Putamen (tissue), 1 donor: ENCODE results near the gene MVB12B.

Source experiments
- DNase-seq: peaks from one replicate; pipeline ENCODE4 v3.0.0-alpha.2; 2016; ENCODE audit warnings: low spot score

MVB12B gene

DNA sequence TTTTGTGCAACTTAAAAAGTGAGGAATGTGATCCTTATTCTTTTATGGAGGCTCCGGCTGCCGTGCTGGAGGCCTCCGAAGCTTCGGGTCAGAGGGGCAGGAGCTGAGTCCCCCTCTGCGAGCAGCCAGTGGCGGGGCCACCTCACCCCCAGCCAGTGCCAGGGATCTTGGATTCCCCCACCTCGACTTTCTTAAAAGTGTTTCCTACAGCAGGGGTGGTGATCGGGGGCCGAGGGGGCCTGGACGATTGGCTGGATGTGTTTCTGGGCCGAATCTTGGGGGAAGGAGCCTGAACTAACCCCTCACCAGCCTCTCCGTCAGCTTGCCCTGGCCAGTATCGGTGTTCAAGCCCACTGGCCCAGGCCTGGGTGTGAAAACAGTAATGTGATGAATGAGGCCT, 194.9 kb downstream of the MVB12B start:
- no peak for DNase-seq

GRCh38 chr9:126521976-126522590, 195.5 kb downstream of the MVB12B start:
- DNase-seq, result no peak

DNA sequence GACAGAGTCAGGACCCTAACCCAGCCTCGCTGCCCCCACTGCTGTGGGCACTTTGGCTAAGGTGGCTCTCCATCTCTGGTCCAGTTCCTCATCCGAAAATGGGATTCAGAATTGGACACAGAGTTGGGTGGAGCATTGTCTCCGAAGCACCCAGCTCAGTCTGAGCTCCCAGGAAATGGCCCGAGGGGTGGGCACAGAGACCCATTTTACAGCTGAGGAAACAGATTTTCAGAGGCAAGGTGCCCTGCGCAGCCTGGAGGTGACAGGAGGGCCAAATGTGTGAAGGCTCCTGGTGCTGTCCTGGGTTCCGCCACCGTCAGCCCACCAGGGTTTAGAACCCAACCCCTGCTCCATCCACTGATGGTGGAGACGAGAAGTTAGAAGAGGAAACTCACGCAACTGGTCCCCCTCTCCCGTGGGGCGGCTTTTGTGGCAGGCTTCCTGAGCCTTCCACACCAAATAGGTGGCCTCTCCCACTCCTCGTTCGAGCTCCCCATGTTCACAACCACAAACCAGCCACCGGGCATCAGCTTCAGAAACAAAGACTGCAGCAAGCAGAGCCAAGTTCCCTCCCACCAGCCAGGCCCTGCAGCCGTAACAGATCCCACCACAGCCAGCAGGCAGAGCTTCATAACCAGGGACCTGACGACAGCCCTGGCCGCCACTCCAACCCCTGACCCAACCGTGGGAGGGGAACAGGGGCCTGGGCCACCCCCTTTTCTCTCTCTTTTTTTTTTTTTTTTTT, 196.2 kb downstream of the MVB12B start:
- no peak for DNase-seq

- DNase-seq, result no peak
These were observed 197.0 kb downstream of the MVB12B start for GRCh38 chr9:126523611-126524111.

- no peak for DNase-seq
These were observed 197.9 kb downstream of the MVB12B start for GRCh38 chr9:126524353-126525077.

DNA sequence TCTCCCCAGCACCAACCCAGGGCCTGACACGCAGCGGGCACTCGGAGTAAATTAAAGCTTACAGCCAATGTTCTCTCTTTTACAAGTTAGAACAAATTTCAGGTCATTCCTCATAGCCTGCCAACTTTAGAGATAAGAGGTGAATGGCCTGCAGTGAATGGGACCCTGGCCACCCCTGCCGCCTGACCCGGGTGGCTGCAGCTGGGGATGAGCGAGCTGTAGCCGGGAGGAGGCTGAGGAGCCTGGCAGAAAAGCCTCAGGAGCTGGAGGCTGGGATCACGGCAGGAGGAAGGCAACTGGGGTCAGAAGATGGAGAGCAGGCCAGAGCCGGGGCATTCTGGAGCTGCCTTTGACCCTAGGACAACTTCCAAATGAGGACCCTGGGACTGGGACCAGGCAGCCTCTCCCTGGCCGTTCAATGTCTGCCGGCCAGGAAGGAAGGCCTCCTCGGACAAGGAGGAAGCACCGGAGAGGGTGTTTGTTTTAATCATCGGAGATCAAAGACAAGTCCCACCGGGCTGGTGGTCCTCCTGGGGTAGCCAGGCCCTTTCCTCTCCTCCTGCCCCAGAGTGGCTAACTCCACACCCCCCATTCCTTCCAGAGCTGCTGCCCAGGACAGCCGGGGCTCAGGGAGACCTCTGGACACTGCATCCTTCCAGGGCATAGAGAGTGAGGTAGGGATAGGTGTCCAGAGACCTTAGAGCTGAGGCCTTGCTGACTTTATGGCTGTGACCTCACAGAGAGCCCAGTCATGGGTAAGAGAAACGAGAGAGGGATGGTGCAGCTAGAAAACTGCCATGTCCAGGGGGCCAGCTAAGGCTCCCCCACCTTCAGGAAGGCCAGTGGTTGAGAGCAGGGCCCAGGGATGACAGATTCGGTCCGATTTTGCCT, 199.8 kb downstream of the MVB12B start:
- DNase-seq, result no peak

GRCh38 chr9:126527109-126527825, 200.6 kb downstream of the MVB12B start:
- DNase-seq, result no peak

DNA sequence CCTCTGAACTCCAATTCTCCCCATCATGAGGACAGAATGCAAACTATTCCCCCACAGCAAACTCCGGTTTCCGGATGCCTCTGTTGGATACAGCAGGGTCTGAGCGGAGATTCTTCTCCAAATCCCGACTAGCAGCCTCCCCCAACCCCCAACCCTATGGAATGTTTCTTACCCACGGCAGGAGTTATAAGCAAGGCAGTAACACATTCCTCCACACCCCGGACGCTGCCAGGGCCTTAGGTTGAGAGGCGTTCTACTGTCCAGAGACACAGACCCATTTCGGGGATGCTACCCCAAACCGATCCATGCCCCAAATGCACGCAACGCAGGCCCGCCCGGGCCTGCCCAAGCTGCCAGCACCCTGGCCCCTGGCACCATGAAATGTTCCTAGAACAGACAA, 201.5 kb downstream of the MVB12B start:
- no peak for DNase-seq

GRCh38 chr9:126528915-126529314, 202.3 kb downstream of the MVB12B start:
- DNase-seq, result no peak

GRCh38 chr9:126531035-126531571, 204.5 kb downstream of the MVB12B start:
- no peak for DNase-seq

DNA sequence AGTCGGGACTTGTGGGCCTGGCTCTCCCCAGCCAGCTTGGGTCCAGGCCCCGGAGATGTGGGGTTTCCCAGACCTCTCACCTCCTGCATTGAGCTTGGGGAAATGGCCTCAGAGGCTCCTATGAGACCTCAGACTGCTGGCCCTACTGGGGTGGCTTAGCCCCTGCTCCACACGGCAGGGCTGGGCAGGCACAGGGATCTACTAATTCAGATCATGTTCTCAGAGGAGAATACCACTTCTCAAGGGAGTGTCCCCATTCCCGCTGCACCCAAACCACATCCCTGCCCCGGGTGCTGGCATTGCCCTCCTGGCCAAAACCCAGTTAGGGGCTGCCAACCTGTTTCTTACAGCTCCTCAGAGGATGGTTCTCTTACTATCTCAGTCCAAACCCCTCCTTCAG, 205.0 kb downstream of the MVB12B start:
- DNase-seq, result no peak

DNA sequence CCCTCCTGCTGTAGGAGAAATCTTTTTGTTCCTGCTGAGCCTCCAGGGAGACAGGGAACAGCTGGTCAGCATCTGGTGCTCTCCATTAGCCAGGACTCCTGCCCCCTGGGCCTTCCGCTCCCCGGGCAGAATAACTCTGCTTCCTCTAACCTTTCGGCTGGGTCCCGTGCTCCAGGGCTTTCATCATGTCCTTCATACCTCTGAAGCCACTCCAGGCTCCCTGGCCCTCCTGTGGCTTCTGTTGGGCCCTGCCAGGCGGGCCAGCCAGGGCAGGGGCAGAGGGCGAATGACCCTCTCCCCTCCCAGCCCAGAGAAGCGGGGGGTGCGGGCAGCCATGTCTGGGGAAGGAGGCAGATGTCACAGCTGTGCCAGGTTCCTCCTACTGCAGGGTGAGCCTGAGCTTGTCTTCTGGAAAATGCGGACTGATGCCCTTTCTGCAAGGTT, 205.4 kb downstream of the MVB12B start:
- DNase-seq, result no peak

DNA sequence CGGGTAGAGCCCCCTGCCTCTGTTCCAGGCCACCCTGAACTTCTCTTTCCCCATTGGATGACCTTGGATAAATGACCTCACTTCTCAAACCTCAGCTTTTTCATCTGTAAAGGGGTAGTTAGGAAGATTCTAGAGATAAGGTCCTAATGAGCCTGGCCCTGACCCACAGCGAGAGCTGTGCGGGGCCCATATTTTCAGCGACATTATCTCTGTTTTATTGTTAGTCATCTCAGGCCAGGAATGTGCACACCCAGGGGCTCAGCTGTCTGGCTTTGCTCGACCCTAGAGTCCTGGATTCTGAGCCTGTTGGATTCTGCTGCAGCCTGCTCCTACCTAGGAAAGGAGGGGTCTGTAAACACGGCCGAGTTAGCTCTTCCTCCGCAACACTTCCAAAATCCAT, 205.9 kb downstream of the MVB12B start:
- no peak for DNase-seq

- DNase-seq, result no peak
These were observed 206.6 kb downstream of the MVB12B start for GRCh38 chr9:126532951-126533925.

- no peak for DNase-seq
These were observed 207.3 kb downstream of the MVB12B start for GRCh38 chr9:126533926-126534310.

- DNase-seq, result no peak
These were observed 208.0 kb downstream of the MVB12B start for GRCh38 chr9:126534431-126535186.

- no peak for DNase-seq
These were observed 209.5 kb downstream of the MVB12B start for GRCh38 chr9:126536131-126536530.

DNA sequence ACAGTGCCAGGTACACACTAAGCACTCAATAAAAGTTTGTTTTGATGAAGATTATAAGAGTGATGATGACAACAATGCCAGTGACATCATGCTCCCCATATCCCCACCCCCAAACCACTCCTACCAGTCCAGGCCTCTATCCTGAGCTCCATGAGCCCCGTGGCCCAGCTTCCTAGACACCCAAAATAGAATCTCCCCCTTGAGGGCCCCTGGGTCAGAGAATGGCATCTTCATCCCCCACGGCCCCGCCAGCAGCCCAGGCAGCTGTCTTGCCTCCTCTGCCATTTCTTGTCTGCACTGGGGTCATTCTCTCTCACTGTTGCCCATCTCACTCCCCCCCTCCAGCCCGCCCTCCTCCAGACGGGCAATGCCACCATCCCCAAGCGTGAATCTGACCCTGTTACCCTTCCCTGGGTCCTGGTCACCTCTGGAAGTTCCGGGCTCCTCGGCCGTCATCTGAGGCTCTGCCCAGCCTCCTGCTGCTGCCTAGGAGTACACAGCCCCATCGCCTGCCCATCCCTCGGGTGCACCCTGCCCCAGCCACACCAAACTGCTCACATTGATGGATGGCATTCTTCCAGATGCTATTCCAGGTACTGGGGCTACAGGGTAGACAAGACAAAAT, 210.3 kb downstream of the MVB12B start:
- DNase-seq, result no peak

- DNase-seq, result no peak
These were observed 211.9 kb downstream of the MVB12B start for GRCh38 chr9:126538550-126538949.
